Hepatocyte (in vitro differentiated cells): ENCODE results near the gene PMIS2.

Experiments
- EZH2phosphoT487 ChIP-seq: fragments of 200-600 bp; sonication (generic); IDR thresholded peaks from one replicate; pipeline ENCODE4 v1.6.1; 2018; ENCODE audit warnings: antibody characterized with exemption, mild to moderate bottlenecking, low read depth, moderate library complexity; ENCODE audit not compliant: unreplicated experiment, severe bottlenecking
- TF ChIP-seq, protein P1 (sequence below): fragments of 200-600 bp; sonication (generic); IDR thresholded peaks from 2 replicates; pipeline ENCODE4 v1.5.1; 2016; ENCODE audit warnings: antibody characterized with exemption, mild to moderate bottlenecking; ENCODE audit not compliant: poor library complexity

GRCh38 chr19:35612559-35613321, 26.8 kb downstream of the PMIS2 start, which contains the start of gene HAUS5:
- TF ChIP-seq, protein P1, sequence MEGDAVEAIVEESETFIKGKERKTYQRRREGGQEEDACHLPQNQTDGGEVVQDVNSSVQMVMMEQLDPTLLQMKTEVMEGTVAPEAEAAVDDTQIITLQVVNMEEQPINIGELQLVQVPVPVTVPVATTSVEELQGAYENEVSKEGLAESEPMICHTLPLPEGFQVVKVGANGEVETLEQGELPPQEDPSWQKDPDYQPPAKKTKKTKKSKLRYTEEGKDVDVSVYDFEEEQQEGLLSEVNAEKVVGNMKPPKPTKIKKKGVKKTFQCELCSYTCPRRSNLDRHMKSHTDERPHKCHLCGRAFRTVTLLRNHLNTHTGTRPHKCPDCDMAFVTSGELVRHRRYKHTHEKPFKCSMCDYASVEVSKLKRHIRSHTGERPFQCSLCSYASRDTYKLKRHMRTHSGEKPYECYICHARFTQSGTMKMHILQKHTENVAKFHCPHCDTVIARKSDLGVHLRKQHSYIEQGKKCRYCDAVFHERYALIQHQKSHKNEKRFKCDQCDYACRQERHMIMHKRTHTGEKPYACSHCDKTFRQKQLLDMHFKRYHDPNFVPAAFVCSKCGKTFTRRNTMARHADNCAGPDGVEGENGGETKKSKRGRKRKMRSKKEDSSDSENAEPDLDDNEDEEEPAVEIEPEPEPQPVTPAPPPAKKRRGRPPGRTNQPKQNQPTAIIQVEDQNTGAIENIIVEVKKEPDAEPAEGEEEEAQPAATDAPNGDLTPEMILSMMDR, result no peak
- TF ChIP-seq EZH2phosphoT487, result no peak
